ENCODE measurements around the gene CCDC83.

DNA sequence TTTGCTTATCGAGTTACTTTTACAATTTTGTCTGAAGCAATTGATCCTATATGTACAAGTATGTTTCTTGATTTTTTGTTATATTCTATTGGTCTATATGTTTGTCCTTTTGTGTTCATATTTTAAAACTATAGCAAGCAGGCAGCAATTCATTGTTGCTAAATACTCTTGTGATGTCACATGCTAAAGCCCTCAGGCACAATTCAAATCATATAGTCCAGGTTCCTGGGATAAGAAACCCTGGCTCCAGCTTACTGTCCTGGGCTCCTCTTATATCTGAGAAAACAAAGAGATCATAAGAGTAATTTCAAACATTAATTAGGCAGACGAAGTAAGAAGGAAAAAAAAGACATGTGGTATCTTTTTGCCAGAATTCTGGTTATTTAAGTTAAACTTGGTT, 6.6 kb upstream of the CCDC83 start:
- TF ChIP-seq GATA2 (IDR thresholded peaks at IDR 0.05; ENCODE audit: low read depth, low read length) (no peak), GATA3 (IDR thresholded peaks at IDR 0.05; ENCODE audit: low read depth, low read length) (no peak)
